ENCODE results near the gene FAM222B.
"Not testable (repeated sequence)": the region's sequence is repeated elsewhere in the genome, so short reads cannot be mapped to it uniquely, and the experiment has no call there.

FAM222B gene

DNA sequence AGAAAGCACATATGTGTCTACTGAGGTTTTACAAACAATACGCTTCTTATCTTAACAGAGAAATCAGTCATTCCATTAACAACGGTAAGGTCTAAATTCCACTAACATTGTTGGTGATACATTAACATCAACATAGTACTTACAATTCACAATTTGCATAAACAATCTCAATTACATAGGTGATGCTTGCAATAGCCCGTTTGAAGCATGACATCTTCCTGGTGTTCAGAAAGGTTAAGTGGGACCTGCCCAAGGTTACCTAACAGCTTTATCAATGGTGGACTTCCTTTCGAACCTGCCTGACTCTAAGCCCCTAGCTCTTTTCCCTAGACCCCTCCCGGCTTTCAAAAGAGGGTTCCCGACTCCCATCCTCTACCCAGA is 699 bp downstream of the FAM222B start:
- TF ChIP-seq, protein P1, sequence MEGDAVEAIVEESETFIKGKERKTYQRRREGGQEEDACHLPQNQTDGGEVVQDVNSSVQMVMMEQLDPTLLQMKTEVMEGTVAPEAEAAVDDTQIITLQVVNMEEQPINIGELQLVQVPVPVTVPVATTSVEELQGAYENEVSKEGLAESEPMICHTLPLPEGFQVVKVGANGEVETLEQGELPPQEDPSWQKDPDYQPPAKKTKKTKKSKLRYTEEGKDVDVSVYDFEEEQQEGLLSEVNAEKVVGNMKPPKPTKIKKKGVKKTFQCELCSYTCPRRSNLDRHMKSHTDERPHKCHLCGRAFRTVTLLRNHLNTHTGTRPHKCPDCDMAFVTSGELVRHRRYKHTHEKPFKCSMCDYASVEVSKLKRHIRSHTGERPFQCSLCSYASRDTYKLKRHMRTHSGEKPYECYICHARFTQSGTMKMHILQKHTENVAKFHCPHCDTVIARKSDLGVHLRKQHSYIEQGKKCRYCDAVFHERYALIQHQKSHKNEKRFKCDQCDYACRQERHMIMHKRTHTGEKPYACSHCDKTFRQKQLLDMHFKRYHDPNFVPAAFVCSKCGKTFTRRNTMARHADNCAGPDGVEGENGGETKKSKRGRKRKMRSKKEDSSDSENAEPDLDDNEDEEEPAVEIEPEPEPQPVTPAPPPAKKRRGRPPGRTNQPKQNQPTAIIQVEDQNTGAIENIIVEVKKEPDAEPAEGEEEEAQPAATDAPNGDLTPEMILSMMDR (IDR thresholded peaks at IDR 0.05; ENCODE audit: control insufficient read depth, extremely low read depth, insufficient read depth): no peak
- peak overlapping the region; percentile 73 for H3K4me3 ChIP-seq (ENCODE audit: low read depth, low read length)
- no peak for DNase-seq (ENCODE audit: low read depth)

DNA sequence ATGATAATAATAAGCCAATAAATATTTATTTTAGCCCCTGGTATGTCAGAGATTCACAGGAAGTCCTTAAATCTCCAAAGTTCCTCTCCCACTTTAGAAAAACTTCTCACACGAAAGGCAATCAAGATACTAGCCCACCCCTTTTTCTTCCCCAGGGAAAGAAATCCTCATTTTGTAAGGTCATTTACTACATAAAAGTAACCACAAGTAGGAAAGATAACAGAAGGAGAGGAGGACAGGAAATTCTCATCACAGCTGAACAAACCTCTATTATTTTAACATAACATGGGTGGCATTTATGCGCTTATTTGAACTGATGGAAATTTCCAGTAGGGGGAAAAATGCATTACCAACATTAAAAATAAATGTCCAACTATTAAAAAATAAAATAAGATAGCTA is 3.4 kb downstream of the FAM222B start:
- no peak for DNase-seq (ENCODE audit: low read depth)
- TF ChIP-seq, protein P1 (IDR thresholded peaks at IDR 0.05; ENCODE audit: control insufficient read depth, extremely low read depth, insufficient read depth): no peak
- no peak overlapping the region for H3K4me3 ChIP-seq (ENCODE audit: low read depth, low read length)

DNA sequence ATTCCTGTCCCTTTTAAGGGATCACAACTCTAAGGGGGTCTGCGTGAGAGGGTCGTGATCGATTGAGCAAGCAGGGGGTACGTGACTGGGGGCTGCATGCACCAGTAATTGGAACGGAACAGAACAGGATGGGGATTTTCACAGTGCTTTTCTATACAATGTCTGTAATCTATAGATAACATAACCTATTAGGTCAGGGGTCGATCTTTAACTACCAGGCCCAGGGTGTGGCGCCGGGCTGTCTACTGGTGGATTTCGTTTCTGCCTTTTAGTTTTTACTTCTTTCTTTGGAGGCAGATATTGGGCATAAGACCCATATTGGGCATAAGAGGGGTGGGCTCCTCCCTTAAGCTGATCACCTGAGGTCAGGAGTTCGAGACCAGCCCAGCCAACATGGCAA is 6.0 kb downstream of the FAM222B start:
- not testable (repeated sequence) for H3K4me3 ChIP-seq (ENCODE audit: low read depth, low read length); DNase-seq (ENCODE audit: low read depth)

DNA sequence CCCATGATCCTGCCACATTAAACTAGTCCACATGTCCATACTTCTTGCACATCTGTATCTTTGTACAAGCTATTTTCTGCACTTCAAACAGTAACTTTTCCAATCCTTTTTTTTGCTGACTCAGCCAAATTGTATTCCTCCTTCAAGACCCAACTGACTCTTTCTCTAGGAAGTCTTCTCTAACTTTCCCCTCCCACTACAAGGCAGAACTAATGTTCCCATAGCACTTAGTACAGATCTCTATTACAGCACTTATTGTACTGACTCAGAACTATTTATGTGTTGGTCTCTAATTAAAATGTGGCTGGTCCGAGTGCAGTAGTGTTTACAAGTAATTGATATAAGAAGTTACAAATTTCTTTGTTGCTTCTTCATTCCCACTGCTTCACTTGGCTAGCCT is 8.2 kb downstream of the FAM222B start:
- DNase-seq (ENCODE audit: low read depth): no peak

DNA sequence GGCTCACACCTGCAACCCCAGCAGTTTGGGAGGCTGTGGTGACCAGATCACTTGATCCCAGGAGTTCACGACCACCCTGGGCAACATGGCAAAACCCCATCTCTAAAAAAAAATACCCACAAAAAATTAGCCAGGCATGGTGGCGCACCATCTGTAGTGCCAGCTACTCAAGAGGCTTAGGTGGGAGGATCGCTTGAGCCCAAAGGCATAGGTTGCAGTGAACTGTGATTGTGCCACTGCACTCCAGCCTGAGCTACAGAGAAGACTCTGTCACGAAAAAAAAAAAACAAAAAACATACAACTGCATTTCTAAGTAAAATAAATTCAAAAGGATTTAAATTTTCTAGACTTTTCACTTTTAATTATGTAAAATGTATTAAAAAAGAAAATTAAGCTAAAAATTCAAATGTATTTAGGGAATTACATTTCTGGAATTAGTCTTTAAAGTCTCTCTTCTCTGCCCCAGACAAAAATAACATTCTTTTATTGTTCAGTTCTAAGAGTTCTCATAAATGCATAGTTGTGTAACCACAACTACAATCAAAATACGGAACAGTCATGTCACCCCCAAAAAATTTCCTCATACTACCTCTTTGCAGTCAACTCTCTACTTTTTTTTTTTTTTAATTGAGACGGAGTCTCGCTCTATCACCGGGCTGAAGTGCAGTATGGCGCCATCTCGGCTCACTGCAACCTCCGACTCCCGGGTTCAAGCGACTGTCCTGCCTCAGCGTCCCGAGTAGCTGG is 14.1 kb downstream of the FAM222B start:
- no peak for DNase-seq (ENCODE audit: low read depth)
- TF ChIP-seq, protein P1 (IDR thresholded peaks at IDR 0.05; ENCODE audit: control insufficient read depth, extremely low read depth, insufficient read depth): no peak
- H3K4me3 ChIP-seq (ENCODE audit: low read depth, low read length): no peak overlapping the region

More for the DNA sequence above, 8.2 kb downstream of the FAM222B start:
- H3K4me3 ChIP-seq (ENCODE audit: low read depth, low read length): no peak overlapping the region
- TF ChIP-seq, protein P1 (IDR thresholded peaks at IDR 0.05; ENCODE audit: control insufficient read depth, extremely low read depth, insufficient read depth): no peak

DNA sequence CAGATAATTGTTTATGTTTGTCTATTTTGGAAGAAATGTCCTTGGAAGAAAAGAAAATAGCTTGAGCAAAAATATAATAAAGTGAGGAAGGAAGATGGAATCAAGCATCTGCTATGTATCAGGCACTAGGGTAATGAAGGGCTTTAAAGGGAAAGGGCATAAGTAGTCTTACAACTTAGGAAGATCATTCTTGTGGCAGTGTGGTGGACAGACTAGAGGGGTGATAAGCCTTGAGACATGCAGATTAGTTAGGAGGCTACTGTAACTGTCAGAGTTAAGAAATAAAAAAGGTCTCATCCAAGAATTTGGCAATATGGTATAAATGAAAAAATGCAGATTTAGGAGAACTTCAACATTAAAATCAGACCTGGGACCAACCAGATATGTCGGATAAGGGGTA is 14.9 kb downstream of the FAM222B start:
- TF ChIP-seq, protein P1 (IDR thresholded peaks at IDR 0.05; ENCODE audit: control insufficient read depth, extremely low read depth, insufficient read depth): no peak
- no peak overlapping the region for H3K4me3 ChIP-seq (ENCODE audit: low read depth, low read length)
- no peak for DNase-seq (ENCODE audit: low read depth)

DNA sequence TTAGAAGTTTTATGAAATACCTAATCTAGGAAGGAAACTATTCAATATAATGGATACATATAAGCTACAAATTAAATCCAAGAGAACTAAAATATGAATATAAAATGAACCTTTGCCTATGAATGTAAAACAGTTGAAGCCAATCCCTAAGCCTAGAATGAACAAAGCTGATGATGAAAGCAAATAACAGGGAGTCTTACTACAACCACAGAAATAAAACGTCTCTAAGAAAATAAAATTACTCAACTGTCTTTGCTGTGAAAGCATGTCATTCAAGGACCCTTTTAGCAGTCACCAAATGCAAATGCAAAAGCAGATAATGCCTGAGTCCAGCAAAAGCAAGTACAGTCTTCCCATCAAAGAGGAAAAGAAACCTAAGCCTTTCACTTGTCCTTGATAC is 23.0 kb downstream of the FAM222B start:
- no peak overlapping the region for H3K4me3 ChIP-seq (ENCODE audit: low read depth, low read length)
- DNase-seq (ENCODE audit: low read depth): no peak
- TF ChIP-seq, protein P1 (IDR thresholded peaks at IDR 0.05; ENCODE audit: control insufficient read depth, extremely low read depth, insufficient read depth): no peak
